HEK293 (cell line): ENCODE data around the gene BMP10.

Experiments used
- CTCF ChIA-PET: fragments of 350-600 bp; formaldehyde crosslinking; extraction: SDS; loops from one replicate; lab custom pipeline; 2021; ENCODE audit warnings: antibody characterized with exemption; lab: Yijun Ruan, JAX
- POLR2A ChIA-PET: fragments of 300-600 bp; formaldehyde crosslinking; extraction: SDS; loops from one replicate; lab custom pipeline; 2020; ENCODE audit warnings: antibody characterized with exemption, inconsistent platforms; lab: Yijun Ruan, JAX
- H3K27ac ChIP-seq: fragments of 200-500 bp; sonication (Bioruptor generic); 2 replicates; pipeline ENCODE4 v1.5.1; 2014; ENCODE audit warnings: low read depth, low read length, control low read depth, inconsistent platforms; ENCODE audit errors: extremely low read depth
- H3K36me3 ChIP-seq, 2 experiments: fragments of 200-500 bp in 1 of 2; sonication (Bioruptor generic) in 1 of 2; 1 replicate in 1 of 2; 2 replicates in 1 of 2; pipeline ENCODE4 v1.5.1; 2014 to 2017; ENCODE audit warnings: inconsistent platforms in 2 of 2, low read length in 2 of 2; ENCODE audit not compliant: control insufficient read depth in 2 of 2, insufficient read depth in 1 of 2
- H3K4me1 ChIP-seq: fragments of 200-500 bp; sonication (Bioruptor generic); 2 replicates; pipeline ENCODE4 v1.5.1; 2014; ENCODE audit warnings: mild to moderate bottlenecking, low read length, inconsistent platforms; ENCODE audit not compliant: control insufficient read depth, insufficient read depth
- H3K4me3 ChIP-seq: 2 replicates; pipeline ENCODE4 v1.5.1; 2011; ENCODE audit warnings: low read depth, mild to moderate bottlenecking, control low read depth, low read length, moderate library complexity
- H3K9me3 ChIP-seq: fragments of 200-500 bp; sonication (Bioruptor generic); 2 replicates; pipeline ENCODE4 v1.5.1; 2014; ENCODE audit warnings: low read depth, low read length, inconsistent platforms; ENCODE audit not compliant: control insufficient read depth, insufficient read depth
- MYNN ChIP-seq: fragments of 450-650 bp; formaldehyde crosslinking; IDR thresholded peaks from 2 replicates; pipeline ENCODE4 v1.5.1; 2016; ENCODE audit warnings: missing biosample characterization, missing genetic modification characterization, borderline replicate concordance
- PBX3 ChIP-seq: sonication (generic); formaldehyde crosslinking; IDR thresholded peaks from 2 replicates; pipeline ENCODE4 v1.8.1; 2022; ENCODE audit warnings: mild to moderate bottlenecking, moderate library complexity, missing genetic modification reagents
- SCRT1 ChIP-seq: fragments of 450-650 bp; formaldehyde crosslinking; IDR thresholded peaks from 2 replicates; pipeline ENCODE4 v1.5.1; 2016; ENCODE audit warnings: missing biosample characterization, missing genetic modification characterization, borderline replicate concordance
- SCRT2 ChIP-seq: fragments of 450-650 bp; formaldehyde crosslinking; IDR thresholded peaks from 2 replicates; pipeline ENCODE4 v1.5.1; 2016; ENCODE audit warnings: missing biosample characterization, missing genetic modification characterization
- YY1 ChIP-seq: fragments of 450-650 bp; formaldehyde crosslinking; IDR thresholded peaks from 2 replicates; pipeline ENCODE4 v1.5.1; 2018; ENCODE audit warnings: missing biosample characterization, missing genetic modification characterization
- ZBTB44 ChIP-seq: fragments of 450-650 bp; IDR thresholded peaks from 2 replicates; pipeline ENCODE4 v1.5.1; 2018; ENCODE audit warnings: missing biosample characterization, mild to moderate bottlenecking, missing genetic modification characterization
- ZNF16 ChIP-seq: fragments of 450-650 bp; formaldehyde crosslinking; IDR thresholded peaks from 2 replicates; pipeline ENCODE4 v1.5.1; 2016; ENCODE audit warnings: low read depth, missing biosample characterization, missing genetic modification characterization
- ZNF174 ChIP-seq: fragments of 450-650 bp; formaldehyde crosslinking; IDR thresholded peaks from 2 replicates; pipeline ENCODE4 v1.5.0; 2017; ENCODE audit warnings: missing biosample characterization, mild to moderate bottlenecking, missing genetic modification characterization
- ZNF221 ChIP-seq: fragments of 450-650 bp; formaldehyde crosslinking; IDR thresholded peaks from 2 replicates; pipeline ENCODE4 v1.5.1; 2017; ENCODE audit warnings: missing biosample characterization, missing genetic modification characterization, borderline replicate concordance
- ZNF24 ChIP-seq: fragments of 450-650 bp; formaldehyde crosslinking; IDR thresholded peaks from 2 replicates; pipeline ENCODE4 v1.5.1; 2016; ENCODE audit warnings: missing biosample characterization, missing genetic modification characterization
- ZNF280C ChIP-seq: fragments of 450-650 bp; formaldehyde crosslinking; IDR thresholded peaks from 2 replicates; pipeline ENCODE4 v1.5.1; 2016; ENCODE audit warnings: missing biosample characterization, missing genetic modification characterization
- ZNF398 ChIP-seq: fragments of 450-650 bp; formaldehyde crosslinking; IDR thresholded peaks from 2 replicates; pipeline ENCODE4 v1.5.1; 2017; ENCODE audit warnings: missing biosample characterization, missing genetic modification characterization
- ZNF433 ChIP-seq: fragments of 450-650 bp; formaldehyde crosslinking; IDR thresholded peaks from 2 replicates; pipeline ENCODE4 v1.5.1; 2016; ENCODE audit warnings: missing biosample characterization, missing genetic modification characterization, low read depth
- ZNF449 ChIP-seq: fragments of 450-650 bp; formaldehyde crosslinking; IDR thresholded peaks from 2 replicates; pipeline ENCODE4 v1.5.1; 2017; ENCODE audit warnings: missing biosample characterization, mild to moderate bottlenecking, missing genetic modification characterization, moderate library complexity
- ZNF488 ChIP-seq: fragments of 450-650 bp; formaldehyde crosslinking; IDR thresholded peaks from 2 replicates; pipeline ENCODE4 v1.5.1; 2016; ENCODE audit warnings: missing biosample characterization, missing genetic modification characterization
- ZNF510 ChIP-seq: fragments of 450-650 bp; formaldehyde crosslinking; IDR thresholded peaks from 2 replicates; pipeline ENCODE4 v1.5.1; 2018; ENCODE audit warnings: mild to moderate bottlenecking, missing genetic modification characterization, missing biosample characterization; ENCODE audit not compliant: insufficient replicate concordance
- ZNF549 ChIP-seq: fragments of 450-650 bp; IDR thresholded peaks from 2 replicates; pipeline ENCODE4 v1.5.1; 2018; ENCODE audit warnings: missing biosample characterization, missing genetic modification characterization, mild to moderate bottlenecking, inconsistent platforms, moderate library complexity
- ZNF558 ChIP-seq: fragments of 450-650 bp; formaldehyde crosslinking; IDR thresholded peaks from 2 replicates; pipeline ENCODE4 v1.5.1; 2016; ENCODE audit warnings: missing biosample characterization, missing genetic modification characterization
- ZNF560 ChIP-seq: fragments of 450-650 bp; formaldehyde crosslinking; IDR thresholded peaks from 2 replicates; pipeline ENCODE4 v1.5.1; 2017; ENCODE audit warnings: missing biosample characterization, missing genetic modification characterization, borderline replicate concordance
- ZNF623 ChIP-seq: fragments of 450-650 bp; formaldehyde crosslinking; IDR thresholded peaks from 2 replicates; pipeline ENCODE4 v1.5.1; 2016; ENCODE audit warnings: missing biosample characterization, missing genetic modification characterization
- ZNF660 ChIP-seq: fragments of 450-650 bp; IDR thresholded peaks from 2 replicates; pipeline ENCODE4 v1.5.1; 2018; ENCODE audit warnings: missing biosample characterization, mild to moderate bottlenecking, missing genetic modification characterization
- ZNF664 ChIP-seq: fragments of 450-650 bp; formaldehyde crosslinking; IDR thresholded peaks from 2 replicates; pipeline ENCODE4 v1.5.1; 2016; ENCODE audit warnings: missing biosample characterization, missing genetic modification characterization
- ZNF707 ChIP-seq: fragments of 450-650 bp; formaldehyde crosslinking; IDR thresholded peaks from 2 replicates; pipeline ENCODE4 v1.5.1; 2016; ENCODE audit warnings: missing biosample characterization, missing genetic modification characterization
- ZNF785 ChIP-seq: fragments of 450-650 bp; formaldehyde crosslinking; IDR thresholded peaks from 2 replicates; pipeline ENCODE4 v1.5.1; 2016; ENCODE audit warnings: missing biosample characterization, missing genetic modification characterization
- ZNF791 ChIP-seq: fragments of 450-650 bp; formaldehyde crosslinking; IDR thresholded peaks from 2 replicates; pipeline ENCODE4 v1.5.1; 2016; ENCODE audit warnings: missing biosample characterization, missing genetic modification characterization
- ZNF837 ChIP-seq: fragments of 450-650 bp; formaldehyde crosslinking; IDR thresholded peaks from 2 replicates; pipeline ENCODE4 v1.5.1; 2016; ENCODE audit warnings: missing biosample characterization, missing genetic modification characterization
- ZSCAN30 ChIP-seq: fragments of 450-650 bp; IDR thresholded peaks from 2 replicates; pipeline ENCODE4 v1.5.1; 2018; ENCODE audit warnings: missing biosample characterization, mild to moderate bottlenecking, missing genetic modification characterization, moderate library complexity

The BMP10 gene

GRCh38 chr2:68865108-68865507 is 6.1 kb downstream of the BMP10 start (continued):
- no peak for TF ChIP-seq ZNF280C (tag by site-specific recombination)
- TF ChIP-seq ZNF433 = no peak
- no peak for TF ChIP-seq MYNN
- TF ChIP-seq ZNF837 (tag by site-specific recombination) = no peak
- TF ChIP-seq ZSCAN30 (tag by site-specific recombination) = no peak
- TF ChIP-seq ZNF398 (tag by site-specific recombination) = no peak
- no peak for TF ChIP-seq PBX3 (CRISPR knock-in tag)
- no peak for TF ChIP-seq ZNF510

- CTCF ChIA-PET = interaction anchor here (0.6 kb wide), 1 partner anchor 214 kb away, joined by 5 read pairs; no protein-coding TSS in a partner anchor
- H3K36me3 ChIP-seq = no peaks in the 10 kb centered on the region
- TF ChIP-seq ZNF623 (tag by site-specific recombination) (no peak), SCRT2 (tag by site-specific recombination) (no peak), ZNF449 (tag by site-specific recombination) (no peak), ZNF24 (no peak), SCRT1 (tag by site-specific recombination) (no peak), ZNF664 (tag by site-specific recombination) (no peak), ZNF549 (tag by site-specific recombination) (no peak)
- POLR2A ChIA-PET = no interaction called here
- H3K4me1 ChIP-seq = no peaks in the 10 kb centered on the region
- H3K4me3 ChIP-seq = no peak overlapping the region
- no peaks in the 10 kb centered on the region for H3K9me3 ChIP-seq
- no peak overlapping the region for H3K27ac ChIP-seq
Observed at GRCh38 chr2:68863996-68864395, 7.2 kb downstream of the BMP10 start.

GRCh38 chr2:68862889-68863288 is 8.3 kb downstream of the BMP10 start:
- no peak overlapping the region for H3K27ac ChIP-seq
- POLR2A ChIA-PET = no interaction called here
- H3K36me3 ChIP-seq = no peaks in the 10 kb centered on the region
- no peak for TF ChIP-seq ZNF174
- no peak for TF ChIP-seq ZNF488 (tag by site-specific recombination)
- no peak for TF ChIP-seq ZNF791 (tag by site-specific recombination)
- no peak for TF ChIP-seq ZNF707 (tag by site-specific recombination)
- TF ChIP-seq ZBTB44 = no peak
- no peak for TF ChIP-seq ZNF660
- no peak for TF ChIP-seq ZNF785 (tag by site-specific recombination)
- no peak for TF ChIP-seq ZNF560
- TF ChIP-seq ZNF221 (tag by site-specific recombination) = no peak
- TF ChIP-seq ZNF558 (tag by site-specific recombination) = no peak
- TF ChIP-seq ZNF16 (tag by site-specific recombination) = no peak
- TF ChIP-seq YY1 (tag by site-specific recombination) = no peak
- H3K4me3 ChIP-seq = no peak overlapping the region
- H3K4me1 ChIP-seq = no peaks in the 10 kb centered on the region; the same call in 1 of the 2 replicates
- no peaks in the 10 kb centered on the region for H3K9me3 ChIP-seq
- CTCF ChIA-PET = interaction anchor here (0.7 to 1.1 kb wide), 2 partner anchors 17 to 154 kb away, joined by 3 to 5 read pairs; no protein-coding TSS in a partner anchor
